ENCODE data around the gene FAM131A. TPM values are rescaled to one million over a fixed set of nuclear protein-coding genes. Genes with fewer than 3 reads are reported as not detected.

Gene FAM131A
- total and polyA plus RNA-seq, 9 of the 15 experiments (the other 6 are each of a cell fraction or from before 2014, with no cell fraction given), result 0.48 to 11.1 (median 4.3) TPM

DNA sequence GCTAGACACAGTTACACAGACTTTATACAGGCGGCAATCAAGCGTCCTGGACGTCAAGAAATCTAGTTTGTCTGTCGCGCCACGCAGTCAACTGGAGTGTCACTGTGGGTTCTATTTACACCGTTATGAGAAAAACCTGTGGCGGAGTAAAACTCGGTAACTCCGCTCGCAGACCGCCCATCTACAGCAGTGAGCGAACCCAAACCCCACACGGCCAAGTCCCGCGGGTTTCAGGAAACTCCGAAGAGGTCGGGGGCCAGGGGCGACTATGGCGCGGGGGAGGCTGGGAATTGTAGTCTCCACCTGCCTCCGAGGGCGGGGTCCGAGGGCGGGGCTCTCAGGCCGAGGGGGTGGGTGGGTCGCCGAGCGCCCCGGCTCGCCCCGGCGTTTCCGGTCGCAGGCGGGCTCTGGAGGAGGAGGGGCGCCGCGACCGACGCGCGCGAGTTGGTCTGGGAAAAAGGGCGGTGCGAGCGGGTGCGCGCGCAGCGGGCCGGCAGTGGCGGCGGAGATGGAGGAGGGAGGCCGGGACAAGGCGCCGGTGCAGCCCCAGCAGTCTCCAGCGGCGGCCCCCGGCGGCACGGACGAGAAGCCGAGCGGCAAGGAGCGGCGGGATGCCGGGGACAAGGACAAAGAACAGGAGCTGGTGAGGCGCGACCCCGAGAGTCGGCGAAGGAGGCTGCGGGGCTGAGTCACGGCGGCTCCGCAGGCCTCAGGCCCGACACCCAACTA lies 38.5 kb upstream of the FAM131A start, which contains the start of gene PSMD2 (continued):
- TF ChIP-seq ETV5 (CRISPR knock-in tag; IDR thresholded peaks at IDR 0.05; ENCODE audit: low read depth) (0 out of 2 replicates have a peak, but pooled peaks have one; percentile 68), ZNF445 (CRISPR knock-in tag; IDR thresholded peaks at IDR 0.05; ENCODE audit: low read depth) (no peak), ARNT (IDR thresholded peaks at IDR 0.05) (0 out of 4 replicates have a peak, but pooled peaks of 1 of the 2 experiments have one; percentile 58), FOXP1 (CRISPR knock-in tag; IDR thresholded peaks at IDR 0.05) (no peak; the same call in 1 of the 2 replicates), POLR2A (conservative IDR thresholded peaks at IDR 0.05) (peak; percentile 91), POLR2AphosphoS2 (IDR thresholded peaks at IDR 0.05; ENCODE audit: low read length) (peak; percentile 68; the same call in 1 of the 2 replicates), PCBP2 (IDR thresholded peaks at IDR 0.05; ENCODE audit: low read depth, low read length, poor library complexity, severe bottlenecking) (no peak), POLR2B (IDR thresholded peaks at IDR 0.05; ENCODE audit: low read depth, partially characterized antibody) (peak; percentile 68), RNF2 (IDR thresholded peaks at IDR 0.05) (no peak), SIN3A (IDR thresholded peaks at IDR 0.05; ENCODE audit: borderline replicate concordance in 2 of 2, control insufficient read depth in 1 of 2, low read depth in 2 of 2, low read length in 2 of 2) (peak in 1 of 2 experiments; percentile 21; a peak in 2 of 4 replicates), SAP30 (IDR thresholded peaks at IDR 0.05; ENCODE audit: borderline replicate concordance, insufficient read depth, low read depth, low read length, poor library complexity, severe bottlenecking) (peak; percentile 60), BRCA1 (IDR thresholded peaks at IDR 0.05) (no peak), BRCA1 (CRISPR knock-in tag; IDR thresholded peaks at IDR 0.05) (no peak), PHF8 (IDR thresholded peaks at IDR 0.05; ENCODE audit: borderline replicate concordance, low read length) (peak; percentile 81; the same call in 1 of the 2 replicates), SMAD3 (CRISPR knock-in tag; conservative IDR thresholded peaks at IDR 0.05) (no peak), CREM (IDR thresholded peaks at IDR 0.05; ENCODE audit: low read depth) (peak; percentile 21; the same call in 1 of the 2 replicates), ZNF134 (CRISPR knock-in tag; conservative IDR thresholded peaks at IDR 0.05) (no peak), ZNF384 (IDR thresholded peaks at IDR 0.05; ENCODE audit: low read depth, low read length) (no peak)
- TF ChIP-seq, protein P1, sequence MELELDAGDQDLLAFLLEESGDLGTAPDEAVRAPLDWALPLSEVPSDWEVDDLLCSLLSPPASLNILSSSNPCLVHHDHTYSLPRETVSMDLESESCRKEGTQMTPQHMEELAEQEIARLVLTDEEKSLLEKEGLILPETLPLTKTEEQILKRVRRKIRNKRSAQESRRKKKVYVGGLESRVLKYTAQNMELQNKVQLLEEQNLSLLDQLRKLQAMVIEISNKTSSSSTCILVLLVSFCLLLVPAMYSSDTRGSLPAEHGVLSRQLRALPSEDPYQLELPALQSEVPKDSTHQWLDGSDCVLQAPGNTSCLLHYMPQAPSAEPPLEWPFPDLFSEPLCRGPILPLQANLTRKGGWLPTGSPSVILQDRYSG (tag; conservative IDR thresholded peaks at IDR 0.05; ENCODE audit: low read depth), result no peak
- TF ChIP-seq, protein P2, sequence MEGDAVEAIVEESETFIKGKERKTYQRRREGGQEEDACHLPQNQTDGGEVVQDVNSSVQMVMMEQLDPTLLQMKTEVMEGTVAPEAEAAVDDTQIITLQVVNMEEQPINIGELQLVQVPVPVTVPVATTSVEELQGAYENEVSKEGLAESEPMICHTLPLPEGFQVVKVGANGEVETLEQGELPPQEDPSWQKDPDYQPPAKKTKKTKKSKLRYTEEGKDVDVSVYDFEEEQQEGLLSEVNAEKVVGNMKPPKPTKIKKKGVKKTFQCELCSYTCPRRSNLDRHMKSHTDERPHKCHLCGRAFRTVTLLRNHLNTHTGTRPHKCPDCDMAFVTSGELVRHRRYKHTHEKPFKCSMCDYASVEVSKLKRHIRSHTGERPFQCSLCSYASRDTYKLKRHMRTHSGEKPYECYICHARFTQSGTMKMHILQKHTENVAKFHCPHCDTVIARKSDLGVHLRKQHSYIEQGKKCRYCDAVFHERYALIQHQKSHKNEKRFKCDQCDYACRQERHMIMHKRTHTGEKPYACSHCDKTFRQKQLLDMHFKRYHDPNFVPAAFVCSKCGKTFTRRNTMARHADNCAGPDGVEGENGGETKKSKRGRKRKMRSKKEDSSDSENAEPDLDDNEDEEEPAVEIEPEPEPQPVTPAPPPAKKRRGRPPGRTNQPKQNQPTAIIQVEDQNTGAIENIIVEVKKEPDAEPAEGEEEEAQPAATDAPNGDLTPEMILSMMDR (IDR thresholded peaks at IDR 0.05 in 2 of 3, conservative IDR thresholded peaks at IDR 0.05 in 1 of 3; ENCODE audit: insufficient read depth in 2 of 3, low read depth in 1 of 3, low read length in 3 of 3), result no peak
- TF ChIP-seq, protein P3, sequence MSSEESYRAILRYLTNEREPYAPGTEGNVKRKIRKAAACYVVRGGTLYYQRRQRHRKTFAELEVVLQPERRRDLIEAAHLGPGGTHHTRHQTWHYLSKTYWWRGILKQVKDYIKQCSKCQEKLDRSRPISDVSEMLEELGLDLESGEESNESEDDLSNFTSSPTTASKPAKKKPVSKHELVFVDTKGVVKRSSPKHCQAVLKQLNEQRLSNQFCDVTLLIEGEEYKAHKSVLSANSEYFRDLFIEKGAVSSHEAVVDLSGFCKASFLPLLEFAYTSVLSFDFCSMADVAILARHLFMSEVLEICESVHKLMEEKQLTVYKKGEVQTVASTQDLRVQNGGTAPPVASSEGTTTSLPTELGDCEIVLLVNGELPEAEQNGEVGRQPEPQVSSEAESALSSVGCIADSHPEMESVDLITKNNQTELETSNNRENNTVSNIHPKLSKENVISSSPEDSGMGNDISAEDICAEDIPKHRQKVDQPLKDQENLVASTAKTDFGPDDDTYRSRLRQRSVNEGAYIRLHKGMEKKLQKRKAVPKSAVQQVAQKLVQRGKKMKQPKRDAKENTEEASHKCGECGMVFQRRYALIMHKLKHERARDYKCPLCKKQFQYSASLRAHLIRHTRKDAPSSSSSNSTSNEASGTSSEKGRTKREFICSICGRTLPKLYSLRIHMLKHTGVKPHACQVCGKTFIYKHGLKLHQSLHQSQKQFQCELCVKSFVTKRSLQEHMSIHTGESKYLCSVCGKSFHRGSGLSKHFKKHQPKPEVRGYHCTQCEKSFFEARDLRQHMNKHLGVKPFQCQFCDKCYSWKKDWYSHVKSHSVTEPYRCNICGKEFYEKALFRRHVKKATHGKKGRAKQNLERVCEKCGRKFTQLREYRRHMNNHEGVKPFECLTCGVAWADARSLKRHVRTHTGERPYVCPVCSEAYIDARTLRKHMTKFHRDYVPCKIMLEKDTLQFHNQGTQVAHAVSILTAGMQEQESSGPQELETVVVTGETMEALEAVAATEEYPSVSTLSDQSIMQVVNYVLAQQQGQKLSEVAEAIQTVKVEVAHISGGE (CRISPR knock-in tag; IDR thresholded peaks at IDR 0.05), result peak in 1 of 3 experiments; percentile 85; a peak in 2 of 6 replicates
